GM21528 (cell line): ENCODE measurements around the gene PELI1.
A peak's percentile ranks its signal among the peaks of the same experiment; 100 is the strongest.
"Not testable (repeated sequence)": the region's sequence is repeated elsewhere in the genome, so short reads cannot be mapped to it uniquely, and the experiment has no call there.

Experiments used
- ATAC-seq: cut with Tn5 transposase; IDR thresholded peaks from one replicate; pipeline ENCODE4 v1.9.1; 2021; ENCODE audit warnings: mild to moderate bottlenecking, moderate library complexity; ENCODE audit not compliant: unreplicated experiment, low FRiP score

The PELI1 gene

DNA sequence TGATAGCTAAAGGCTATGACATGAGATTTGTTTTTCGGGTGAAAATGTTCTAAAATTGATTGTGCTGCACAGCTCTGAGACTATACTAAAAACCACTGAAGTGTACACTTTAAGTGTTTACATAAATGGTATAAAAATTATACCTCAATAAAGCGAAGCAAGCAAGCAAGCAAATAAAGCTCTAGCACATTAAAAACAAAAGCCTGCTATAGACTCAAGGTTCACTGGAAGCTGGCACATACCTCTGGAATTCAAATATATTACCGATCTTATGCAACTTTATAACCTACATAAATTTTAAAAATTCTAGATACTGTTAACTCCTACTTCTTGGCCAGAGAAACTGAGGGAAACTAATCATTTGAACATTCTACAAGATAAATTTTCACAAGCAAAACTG, 20.1 kb downstream of the PELI1 start:
- no peak for ATAC-seq

DNA sequence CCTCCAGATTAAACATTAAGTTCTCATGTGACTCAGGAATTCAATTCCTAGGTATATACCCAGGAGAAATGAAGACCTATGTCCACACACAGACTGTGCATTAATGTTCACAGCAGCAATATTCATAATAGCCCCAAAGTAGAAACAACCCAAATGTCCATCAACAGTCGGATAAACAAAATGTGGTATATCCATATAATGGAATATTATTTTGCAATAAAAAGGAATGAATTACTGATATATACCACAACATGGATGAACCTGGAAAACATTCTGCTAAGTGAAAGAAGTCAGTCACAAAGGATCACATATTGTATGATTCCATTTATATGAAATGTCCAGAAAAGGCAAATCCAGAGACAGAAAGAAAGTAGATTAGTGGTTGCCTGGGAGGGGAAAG, 20.5 kb downstream of the PELI1 start:
- no peak for ATAC-seq

DNA sequence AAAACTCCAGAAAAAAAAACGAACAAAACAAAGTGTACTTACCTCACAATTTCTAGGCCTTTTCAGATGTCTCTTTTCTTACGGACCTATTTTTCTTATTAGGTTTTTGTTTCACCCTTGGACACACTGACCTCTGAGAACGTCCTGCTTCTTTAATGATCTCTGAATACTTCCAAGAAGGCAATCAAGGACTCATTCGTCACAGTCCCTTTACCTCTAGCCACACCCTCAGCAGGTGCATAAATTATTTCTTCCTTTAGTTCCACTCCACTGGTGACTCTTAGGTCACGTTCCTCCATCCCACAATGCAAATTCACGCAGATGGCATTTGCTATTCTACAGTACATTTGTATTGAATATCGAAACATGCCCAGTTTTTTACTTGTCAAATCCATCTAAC, 21.9 kb downstream of the PELI1 start:
- no peak for ATAC-seq

DNA sequence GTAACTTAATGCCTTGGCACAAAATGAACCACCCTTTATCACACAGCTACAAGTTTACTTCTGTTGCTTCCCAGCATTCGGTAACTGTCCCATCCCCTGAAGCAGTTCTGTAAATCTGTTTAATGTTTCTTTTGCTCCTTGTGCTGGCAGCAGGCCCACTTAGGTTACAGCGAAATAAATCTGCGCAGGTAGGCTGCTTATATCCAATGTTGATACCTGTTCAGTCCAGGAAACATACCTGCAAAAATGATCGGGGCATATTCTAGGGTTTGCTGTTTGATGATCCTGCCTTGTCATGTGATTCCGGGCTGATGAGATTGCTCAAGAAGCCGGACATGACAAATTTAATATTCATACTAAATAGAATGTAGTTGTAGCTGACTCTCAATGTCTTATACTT, 23.3 kb downstream of the PELI1 start:
- no peak for ATAC-seq

DNA sequence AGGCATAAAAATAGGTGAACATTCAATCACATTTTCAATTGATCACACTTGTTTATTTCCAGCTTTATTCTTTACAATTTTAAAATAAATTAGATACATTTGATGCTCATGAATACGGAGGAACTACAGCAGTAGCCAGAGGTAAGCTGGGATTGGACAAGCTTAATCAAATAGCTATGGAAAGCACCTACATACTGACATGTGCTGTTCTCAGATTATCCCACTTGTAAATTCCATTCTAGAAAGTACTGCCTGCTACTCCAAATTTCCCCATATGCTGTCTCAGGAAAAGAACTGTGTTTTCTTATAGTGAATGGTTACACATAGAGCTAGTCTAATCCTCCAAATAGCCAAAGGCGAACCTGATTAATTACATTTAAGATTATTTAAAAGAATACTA, 24.2 kb downstream of the PELI1 start:
- ATAC-seq, result no peak

DNA sequence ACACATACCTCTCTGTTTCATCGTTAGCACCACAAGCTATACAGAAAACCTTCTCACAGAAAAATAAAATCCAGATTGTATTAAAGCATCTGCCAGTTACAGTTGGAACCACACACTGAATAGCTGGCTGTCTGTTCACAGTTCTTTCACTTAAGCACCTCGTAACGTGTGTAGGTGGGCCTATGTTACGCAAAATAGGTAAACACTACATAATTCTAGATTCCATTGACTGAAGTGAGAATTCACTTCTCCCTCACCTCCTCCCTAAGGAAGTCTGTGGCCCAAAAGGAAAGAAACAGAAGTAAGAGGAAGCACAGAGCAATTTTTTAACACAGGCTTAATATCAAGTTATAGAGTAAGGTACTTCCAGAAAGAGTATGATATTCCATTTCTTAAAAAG, 24.9 kb downstream of the PELI1 start:
- ATAC-seq, result no peak

DNA sequence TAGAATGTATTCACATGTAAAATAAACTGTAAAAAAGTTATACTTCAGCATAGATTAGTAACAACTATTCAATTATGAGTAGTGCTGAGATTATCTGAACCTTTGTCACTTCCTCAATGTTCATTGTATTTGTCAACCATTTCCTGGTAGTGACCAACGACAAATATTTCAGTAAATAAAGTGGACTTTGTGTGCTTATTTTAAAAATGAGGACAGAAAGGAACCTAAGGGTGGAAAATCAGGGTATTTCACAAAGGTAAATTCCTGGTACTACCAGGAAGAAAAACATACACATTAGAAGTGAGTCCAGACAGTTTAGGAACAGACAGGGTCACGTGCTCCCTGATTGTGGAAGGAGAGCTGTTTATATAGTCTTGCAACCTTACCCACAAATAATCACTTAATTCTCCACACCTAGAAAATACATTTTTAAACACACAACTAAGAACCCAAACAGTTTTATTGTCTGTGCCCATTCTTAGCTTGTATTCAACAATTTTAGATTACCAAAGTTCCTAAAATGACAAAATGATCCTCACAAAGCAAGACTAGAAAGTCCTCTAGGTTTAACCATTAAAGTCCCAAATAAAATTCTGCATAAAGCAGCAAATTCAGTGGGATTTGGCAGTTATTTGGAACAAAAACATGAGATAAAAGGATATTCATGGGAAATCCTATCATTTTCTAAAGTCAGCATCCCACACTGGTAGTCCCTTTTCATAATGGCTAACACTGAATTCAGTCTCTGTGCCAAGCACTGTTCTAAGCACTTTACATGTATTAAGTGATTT, 28.2 kb downstream of the PELI1 start:
- ATAC-seq, result no peak

DNA sequence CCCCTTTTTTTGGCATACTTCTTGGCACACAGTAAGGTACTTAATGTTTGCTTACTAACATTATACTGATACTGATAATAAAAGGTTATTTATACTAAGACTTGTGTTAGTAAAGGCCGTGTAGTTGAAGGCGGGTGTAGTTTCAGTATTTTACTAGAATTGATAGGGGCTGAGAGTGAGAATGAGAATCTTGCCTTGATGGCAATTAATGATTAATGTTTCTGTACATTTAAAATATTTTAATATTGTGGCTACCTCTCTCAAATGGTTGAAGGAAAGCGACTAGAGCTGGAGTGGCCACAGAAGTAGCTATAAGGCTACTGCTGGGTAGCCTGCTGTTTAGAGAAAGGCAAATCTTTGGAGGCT, 29.3 kb downstream of the PELI1 start:
- ATAC-seq, result no peak

DNA sequence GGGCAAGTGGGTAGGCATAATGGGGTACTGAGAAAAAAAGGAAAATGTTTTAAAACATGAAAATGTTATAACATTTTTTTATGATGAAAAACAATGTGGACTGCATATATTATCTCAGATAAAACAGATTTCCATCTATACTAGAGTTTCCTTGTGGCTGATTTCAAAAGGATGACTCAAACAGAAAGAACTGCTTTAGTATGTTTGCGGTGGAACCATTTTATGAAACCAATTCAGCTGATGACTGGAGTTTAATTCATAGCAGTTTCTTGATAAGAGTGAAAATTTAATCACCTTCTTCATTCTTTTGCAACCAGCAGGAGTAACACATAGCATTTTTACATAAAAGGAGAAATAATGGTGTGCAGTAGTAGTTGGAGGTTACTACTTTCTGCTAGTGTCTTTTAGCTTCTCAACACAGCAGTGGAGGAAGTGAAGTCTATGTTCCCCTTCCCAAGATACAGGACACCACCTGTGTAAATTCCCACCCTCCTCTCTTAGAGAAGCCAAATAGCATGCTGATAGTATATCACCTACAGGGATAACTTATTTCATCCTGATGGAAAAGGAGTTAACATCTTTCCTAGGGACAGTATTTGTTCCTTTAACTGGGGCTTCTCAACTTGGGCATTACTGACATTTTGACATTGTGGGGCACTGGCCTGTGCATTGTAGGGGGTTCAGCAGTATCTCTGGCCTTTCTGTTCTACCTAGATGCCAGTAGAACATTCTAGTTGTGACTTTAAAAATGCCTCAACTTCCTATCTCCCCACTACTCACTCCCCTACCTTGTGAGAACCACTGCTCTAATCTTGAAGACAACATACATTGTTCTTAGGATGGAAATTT, 29.9 kb downstream of the PELI1 start:
- ATAC-seq, result peak; percentile 40

DNA sequence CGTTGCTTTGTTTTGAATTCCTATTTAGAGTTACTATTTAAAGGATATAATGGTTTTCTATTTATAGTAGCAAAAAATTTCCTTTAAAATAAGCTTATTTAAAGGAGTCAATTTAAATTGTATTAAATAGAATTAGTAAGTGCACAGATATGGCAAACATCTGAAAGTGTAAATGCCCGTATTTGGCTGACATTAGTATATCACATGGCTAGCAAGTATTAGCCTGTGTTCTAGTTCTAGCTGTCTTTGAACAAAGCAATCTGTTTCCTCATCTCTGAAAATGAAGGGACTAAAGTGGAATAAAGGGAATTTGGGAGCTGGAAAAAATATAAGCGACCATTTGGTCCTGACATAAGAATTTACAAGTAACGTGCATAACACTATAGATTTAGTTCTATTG, 32.2 kb downstream of the PELI1 start:
- no peak for ATAC-seq

DNA sequence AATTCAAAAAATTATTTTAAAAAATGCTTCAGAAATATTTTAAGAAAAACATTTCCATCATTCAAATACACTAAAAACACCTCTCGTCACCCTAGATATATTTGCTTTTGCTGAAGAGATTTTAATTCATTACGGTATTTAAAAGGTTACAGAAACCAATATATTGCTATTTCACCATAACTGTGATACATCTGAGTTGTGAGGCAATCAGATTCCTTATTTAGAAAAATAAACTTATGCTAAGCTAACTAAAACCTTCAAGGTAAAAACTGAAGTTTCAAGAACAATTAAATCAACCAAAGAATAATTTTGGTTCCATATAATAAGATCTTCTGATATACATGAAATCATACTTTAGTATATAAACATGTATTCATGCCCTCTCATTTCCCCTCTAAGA, 32.8 kb downstream of the PELI1 start:
- no peak for ATAC-seq

DNA sequence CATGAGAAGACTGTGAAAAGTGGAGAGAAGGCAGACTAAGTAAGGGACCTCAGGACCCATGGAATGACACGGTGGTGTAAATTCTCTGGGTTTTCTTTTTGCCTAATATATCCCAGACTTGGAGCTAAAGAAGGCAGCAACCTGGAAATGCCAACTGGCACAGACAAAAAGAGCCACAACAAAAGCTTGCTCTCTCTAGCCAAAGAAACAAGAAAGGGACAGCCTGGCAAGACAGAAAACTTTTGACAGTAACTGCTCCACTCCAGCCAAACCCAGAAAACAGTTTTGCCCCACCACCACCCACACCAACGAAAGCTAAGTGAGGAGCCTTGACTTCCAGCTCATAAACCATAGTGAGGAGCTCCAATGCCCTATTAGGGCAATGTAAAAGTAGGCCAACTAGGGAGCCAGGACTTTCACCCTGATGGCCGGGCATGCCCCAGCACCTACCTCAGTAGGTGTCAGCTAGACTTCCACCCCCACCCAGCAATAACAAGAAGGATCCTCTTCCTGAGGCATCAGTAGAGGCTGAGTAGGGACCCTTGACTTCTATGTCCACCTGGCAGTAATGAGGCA, 35.5 kb downstream of the PELI1 start:
- no peak for ATAC-seq

DNA sequence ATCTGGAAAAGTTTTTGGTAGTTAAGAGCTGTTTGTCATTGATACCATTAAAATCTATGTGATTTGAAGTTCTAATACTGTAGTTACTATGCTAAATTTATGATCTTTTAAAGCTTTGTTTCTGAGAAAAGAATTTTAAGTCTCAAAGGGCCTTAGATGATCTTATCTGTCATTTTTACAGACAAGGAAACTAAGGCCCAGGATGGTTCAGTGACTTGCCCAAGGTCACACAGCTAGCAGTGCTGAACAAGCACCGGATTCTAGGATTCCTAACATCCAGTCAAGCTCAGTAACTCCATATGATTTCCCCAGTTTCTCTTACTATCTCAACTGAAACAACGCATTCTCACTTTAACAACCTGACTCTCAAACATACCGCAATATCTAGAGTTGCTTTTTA, 37.7 kb downstream of the PELI1 start:
- no peak for ATAC-seq

DNA sequence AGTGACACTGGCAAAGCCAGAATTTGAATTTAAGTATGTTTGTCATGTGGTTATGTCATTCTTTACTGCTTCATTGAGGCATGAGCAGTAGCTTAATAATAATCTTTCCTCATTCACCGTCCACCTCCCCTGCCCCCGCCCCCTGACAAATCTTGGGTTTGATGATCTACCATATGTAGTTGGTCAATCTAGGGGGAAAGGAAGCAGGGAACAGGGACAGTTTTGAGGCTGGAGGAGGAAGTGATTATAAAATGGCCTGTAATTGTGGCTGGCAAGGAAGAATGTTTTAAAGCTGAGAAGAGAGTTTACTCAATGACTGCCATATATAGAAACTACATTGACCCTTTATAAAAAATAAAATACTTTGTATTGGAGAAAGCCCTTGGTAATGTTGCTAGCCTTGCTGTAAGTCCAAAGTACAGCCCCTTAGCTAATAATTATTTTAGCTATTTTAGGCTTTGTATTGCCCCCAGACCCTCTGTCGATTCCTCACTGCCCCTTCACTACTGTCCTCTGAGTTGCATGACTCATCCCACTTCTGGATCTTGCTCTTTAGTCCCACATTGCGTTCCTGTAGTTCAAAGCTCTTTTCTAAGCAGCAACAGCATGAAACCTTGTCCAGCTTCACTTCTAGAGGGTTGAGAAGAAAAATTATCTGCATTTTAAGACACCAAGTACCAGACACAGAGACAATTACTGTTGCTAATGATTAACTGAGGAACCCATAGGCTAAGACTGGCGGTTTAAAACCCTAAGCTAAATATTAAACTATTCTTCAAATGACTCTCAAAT, 38.4 kb downstream of the PELI1 start:
- ATAC-seq, result no peak

DNA sequence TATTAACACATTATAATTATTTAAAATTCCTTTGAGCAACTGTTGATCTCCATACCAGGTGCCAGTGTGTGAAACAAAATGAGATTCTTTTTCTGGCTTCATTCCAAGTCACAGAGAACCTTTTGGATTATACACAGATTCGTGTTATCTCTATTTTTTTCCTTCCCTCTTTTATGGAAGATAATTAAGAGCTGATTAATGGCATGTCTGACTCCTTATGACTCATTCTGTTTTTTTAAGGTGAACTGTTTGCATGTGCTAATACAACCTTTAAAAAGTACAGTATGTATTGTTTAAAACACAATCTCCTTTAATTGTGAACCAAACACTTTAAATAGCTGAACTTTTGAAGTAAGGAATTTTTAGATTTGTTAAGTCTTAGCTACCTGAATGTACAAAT, 39.3 kb downstream of the PELI1 start:
- ATAC-seq, result no peak

DNA sequence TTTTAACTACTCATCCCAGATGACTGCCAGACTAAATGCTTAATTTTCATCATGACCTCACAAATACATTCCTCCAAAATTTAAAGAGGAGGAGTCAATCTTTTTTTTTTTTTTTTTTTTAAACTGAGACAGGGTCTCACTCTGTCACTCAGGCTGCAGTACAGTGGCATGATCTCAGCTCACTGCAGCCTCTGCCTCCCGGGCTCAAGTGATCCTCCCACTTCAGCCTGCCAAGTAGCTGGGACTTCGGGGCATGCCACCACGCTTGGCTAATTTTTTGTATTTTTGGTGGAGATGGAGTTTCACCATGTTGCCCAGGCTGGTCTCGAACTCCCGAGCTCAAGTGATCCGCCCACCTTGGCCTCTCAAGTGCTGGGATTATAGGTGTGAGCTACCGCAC, 41.5 kb downstream of the PELI1 start:
- not testable (repeated sequence) for ATAC-seq

DNA sequence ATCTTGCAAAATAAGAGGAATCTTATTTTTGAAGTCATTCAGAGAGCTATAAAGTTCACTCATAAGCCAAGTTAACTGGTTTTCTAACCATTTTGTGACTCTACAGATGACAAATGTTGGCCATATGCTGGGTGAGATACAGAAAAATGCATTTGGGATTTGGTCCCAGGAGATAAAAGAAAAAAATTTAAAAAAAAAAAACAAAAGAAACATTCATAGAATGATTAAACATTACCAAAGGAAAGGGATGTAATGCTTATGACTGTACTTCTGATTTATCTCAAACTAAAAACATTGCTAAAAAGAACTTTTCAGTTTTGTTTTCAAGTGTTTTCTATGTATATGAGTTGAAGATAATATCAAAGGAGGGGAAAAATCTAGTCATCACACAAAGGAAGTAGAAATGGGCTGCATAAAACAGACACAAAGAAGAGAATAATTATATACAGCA, 43.1 kb downstream of the PELI1 start:
- no peak for ATAC-seq

DNA sequence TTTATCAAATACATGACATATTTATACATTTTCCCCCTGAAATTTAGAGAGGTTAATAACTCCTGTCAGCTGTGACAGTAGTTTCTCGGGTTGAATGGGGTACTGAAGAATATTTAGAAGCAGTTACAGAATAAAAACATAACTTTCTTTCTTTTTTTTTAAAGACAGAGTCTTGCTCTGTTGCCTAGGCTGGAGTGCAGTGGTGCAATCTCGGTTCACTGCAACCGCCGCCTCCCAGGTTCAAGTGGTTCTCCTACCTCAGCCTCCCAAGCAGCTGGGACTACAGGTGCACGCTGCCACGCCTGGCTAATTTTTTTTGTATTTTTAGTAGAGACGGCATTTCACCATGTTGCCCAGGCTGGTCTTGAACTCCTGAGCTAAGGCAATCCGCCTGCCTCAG, 43.6 kb downstream of the PELI1 start:
- not testable (repeated sequence) for ATAC-seq

DNA sequence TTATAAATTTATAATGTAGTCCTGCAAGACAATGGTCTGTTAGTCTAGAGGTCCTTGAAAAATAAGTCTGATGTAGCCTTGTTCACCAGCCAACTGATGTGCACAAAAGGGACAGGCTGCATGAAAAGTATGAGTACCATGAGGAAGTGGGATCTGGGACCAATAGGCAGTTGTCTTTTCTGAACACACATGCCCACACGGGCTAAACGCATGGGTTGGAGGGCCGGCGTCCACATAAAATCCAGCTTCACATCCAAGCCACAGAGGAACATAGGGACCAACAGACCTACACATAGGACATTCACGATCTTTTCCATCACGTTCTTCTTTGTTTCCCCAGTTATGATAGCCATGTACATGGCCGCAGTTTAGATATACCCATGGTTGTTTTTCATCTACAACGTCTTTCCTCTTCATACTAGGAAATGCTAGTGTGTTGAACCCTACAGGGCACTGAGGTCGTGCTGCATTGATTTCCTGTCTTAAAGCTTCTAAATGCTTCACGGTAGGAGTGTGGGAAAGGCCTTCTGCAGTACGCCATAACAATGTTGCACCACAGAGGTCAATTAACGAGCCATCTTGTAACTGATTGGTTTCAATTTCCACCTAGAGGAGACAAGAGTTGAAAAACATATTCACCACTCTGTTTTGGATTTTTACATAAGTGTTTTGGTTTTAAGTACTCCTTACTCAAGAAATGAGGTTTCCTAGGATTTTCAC, 49.4 kb downstream of the PELI1 start:
- ATAC-seq, result no peak

DNA sequence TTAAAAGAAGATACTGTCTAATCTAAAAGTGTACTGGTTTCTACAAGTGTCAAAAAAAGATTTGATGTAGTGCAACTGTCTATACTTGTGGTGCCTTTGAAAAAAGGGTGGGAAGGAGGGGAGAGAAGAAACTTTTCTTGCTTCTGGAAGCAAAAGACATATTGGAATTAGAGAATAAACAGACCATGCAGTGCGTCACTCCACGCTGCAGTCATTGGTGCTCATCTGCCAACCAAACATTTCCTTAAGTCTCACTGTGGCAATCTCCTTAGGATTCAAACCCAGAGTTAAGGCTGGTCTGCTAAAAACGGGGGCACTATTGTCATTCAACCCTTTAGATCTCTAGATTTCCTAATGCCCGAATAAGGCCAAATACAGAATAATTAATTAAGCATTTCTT, 50.9 kb downstream of the PELI1 start:
- ATAC-seq, result no peak
